NK-92 (cell line): ENCODE measurements around the gene TBC1D2.
A peak's percentile ranks its signal among the peaks of the same experiment; 100 is the strongest.
"Not testable (repeated sequence)": the region's sequence is repeated elsewhere in the genome, so short reads cannot be mapped to it uniquely, and the experiment has no call there.

ENCODE experiments used
- DNase-seq: peaks from one replicate; lab custom pipeline; 2025; ENCODE audit not compliant: unreplicated experiment; lab: John Stamatoyannopoulos, UW

Gene TBC1D2

GRCh38 chr9:98271479-98271878, 16.0 kb upstream of the TBC1D2 start:
- no peak for DNase-seq

- DNase-seq: not testable (repeated sequence)
Measured at GRCh38 chr9:98270284-98270683, 14.8 kb upstream of the TBC1D2 start.

- DNase-seq: not testable (repeated sequence)
Measured at GRCh38 chr9:98269652-98270051, 14.2 kb upstream of the TBC1D2 start.

GRCh38 chr9:98267556-98267955, 12.1 kb upstream of the TBC1D2 start:
- not testable (repeated sequence) for DNase-seq

GRCh38 chr9:98264516-98264915, 9.1 kb upstream of the TBC1D2 start:
- DNase-seq: no peak

- DNase-seq: peak; percentile 7
Measured at GRCh38 chr9:98263482-98264357, 8.3 kb upstream of the TBC1D2 start.

GRCh38 chr9:98263080-98263479, 7.6 kb upstream of the TBC1D2 start:
- no peak for DNase-seq

- no peak for DNase-seq
Measured at GRCh38 chr9:98262056-98262455, 6.6 kb upstream of the TBC1D2 start.

- DNase-seq: no peak
Measured at GRCh38 chr9:98260635-98261034, 5.2 kb upstream of the TBC1D2 start.

- DNase-seq: no peak
Measured at GRCh38 chr9:98259791-98260190, 4.3 kb upstream of the TBC1D2 start.

GRCh38 chr9:98256756-98257155, 1.3 kb upstream of the TBC1D2 start:
- no peak for DNase-seq

GRCh38 chr9:98255061-98255577, 330 bp downstream of the TBC1D2 start:
- DNase-seq: no peak

GRCh38 chr9:98254228-98255060, 1.0 kb downstream of the TBC1D2 start:
- DNase-seq: no peak

GRCh38 chr9:98253565-98253964, 1.9 kb downstream of the TBC1D2 start:
- no peak for DNase-seq

- no peak for DNase-seq
Measured at GRCh38 chr9:98251551-98251950, 3.9 kb downstream of the TBC1D2 start.

- DNase-seq: no peak
Measured at GRCh38 chr9:98249771-98250170, 5.7 kb downstream of the TBC1D2 start.

- no peak for DNase-seq
Measured at GRCh38 chr9:98248737-98249474, 6.5 kb downstream of the TBC1D2 start.

GRCh38 chr9:98247831-98248657, 7.4 kb downstream of the TBC1D2 start:
- no peak for DNase-seq

- DNase-seq: no peak
Measured at GRCh38 chr9:98242426-98242825, 13.0 kb downstream of the TBC1D2 start.
